Activated gamma-delta T cell treated with anti-CD3 and anti-CD28 coated beads, Interleukin-2, amount 50 U/mL, for 16 hours (primary cell): Measurements from ENCODE around the gene RNASEH2A.

ENCODE experiments used
- DNase-seq: peaks from one replicate; pipeline ENCODE4 v3.0.0-alpha.2; 2020; ENCODE audit warnings: low read depth

RNASEH2A gene

GRCh38 chr19:12806242-12807081 is at the start of gene RNASEH2A:
Gene RNASEH2A, plus strand, starts transcription at chr19:12806584. Its CDS starts 90 bp downstream, at chr19:12806674.
- peak; percentile 78 for DNase-seq

DNA sequence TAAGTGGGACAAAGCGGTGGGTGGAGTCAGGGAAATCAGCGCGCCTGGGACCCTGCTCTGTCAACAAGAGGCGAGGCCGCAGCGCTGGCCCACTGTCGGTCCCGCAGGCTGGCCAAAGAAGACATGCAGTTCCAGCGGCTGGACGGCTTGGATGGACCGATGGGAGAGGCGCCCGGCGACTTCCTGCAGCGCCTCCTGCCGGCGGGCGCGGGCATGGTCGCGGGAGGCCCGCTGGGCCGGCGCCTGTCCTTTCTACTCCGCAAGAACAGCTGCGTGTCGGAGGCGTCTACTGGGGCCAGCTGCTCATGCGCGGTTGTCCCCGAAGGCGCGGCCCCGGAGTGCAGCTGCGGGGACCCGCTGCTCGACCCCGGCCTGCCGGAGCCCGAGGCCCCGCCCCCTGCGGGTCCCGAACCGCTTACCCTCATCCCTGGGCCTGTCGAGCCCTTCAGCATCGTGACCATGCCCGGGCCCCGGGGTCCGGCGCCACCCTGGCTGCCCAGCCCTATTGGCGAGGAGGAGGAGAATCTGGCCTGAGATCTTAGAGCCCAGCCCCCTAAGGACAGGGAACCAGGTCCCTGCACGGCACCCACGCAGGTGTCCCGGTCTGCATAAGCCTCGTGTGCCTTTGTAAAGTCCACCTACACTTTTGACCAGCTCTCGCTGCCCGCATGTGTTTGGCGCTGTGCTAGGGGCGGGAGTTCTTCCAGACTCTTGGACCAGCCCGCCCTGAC is 48.7 kb upstream of the RNASEH2A start:
- peak; percentile 40 for DNase-seq

DNA sequence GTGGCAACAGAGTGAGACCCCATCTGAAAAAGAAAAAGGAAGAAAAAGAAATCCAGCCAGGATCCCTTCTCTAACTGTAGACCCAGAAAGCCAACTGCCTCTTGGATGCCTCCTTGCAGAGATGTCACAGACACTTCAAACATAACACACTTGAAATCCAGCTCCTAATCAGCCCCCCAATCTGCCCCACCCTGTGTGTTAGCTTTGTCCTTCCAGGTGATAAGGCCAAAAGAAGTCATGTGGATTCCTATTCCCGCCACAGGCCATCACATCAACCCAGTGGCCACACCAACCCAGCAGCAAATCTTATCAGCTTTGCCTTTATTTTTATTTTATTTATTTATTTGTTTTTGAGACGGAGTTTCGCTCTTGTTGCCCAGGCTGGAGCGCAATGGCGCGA is 46.7 kb upstream of the RNASEH2A start:
- DNase-seq = no peak

DNA sequence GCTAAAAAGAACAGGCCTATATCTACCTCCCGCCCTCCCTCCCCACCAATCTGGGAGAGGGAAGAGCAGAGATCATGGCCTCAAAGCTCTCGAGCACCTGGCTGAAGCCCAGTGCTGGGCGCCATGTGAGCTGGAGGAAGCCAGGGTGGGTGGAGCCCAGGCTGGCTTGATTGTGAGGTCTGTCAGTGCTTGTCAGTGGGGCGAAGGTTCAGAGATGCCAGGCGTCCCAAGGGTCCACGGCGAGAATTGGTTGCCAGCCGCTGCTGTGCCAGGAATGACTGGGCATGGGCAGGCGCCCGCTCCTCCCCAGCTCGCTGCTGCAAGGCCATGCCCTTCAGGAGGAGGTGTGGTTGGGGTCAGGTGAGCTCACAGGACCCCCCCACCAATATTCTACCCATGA is 43.3 kb upstream of the RNASEH2A start:
- no peak for DNase-seq

DNA sequence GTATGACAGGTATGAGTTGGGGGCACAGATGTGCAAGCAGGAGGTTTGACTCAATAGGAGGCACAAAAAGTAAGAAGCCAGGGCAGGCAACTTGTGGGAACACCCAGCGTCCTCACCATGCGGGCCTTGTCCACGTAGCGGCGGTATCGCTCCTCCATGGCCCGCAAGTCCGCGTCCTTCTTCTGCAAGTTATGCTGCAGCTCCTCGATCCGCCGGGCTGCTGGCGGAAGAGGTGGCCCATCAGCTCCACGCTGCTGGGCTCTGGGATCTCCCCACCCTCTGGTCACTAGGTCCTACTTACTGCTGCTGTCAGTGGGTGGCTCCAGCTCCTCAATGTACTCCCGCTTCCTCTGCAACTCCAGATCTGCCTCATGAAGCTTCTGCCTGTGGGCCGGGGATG is 41.7 kb upstream of the RNASEH2A start:
- no peak for DNase-seq

DNA sequence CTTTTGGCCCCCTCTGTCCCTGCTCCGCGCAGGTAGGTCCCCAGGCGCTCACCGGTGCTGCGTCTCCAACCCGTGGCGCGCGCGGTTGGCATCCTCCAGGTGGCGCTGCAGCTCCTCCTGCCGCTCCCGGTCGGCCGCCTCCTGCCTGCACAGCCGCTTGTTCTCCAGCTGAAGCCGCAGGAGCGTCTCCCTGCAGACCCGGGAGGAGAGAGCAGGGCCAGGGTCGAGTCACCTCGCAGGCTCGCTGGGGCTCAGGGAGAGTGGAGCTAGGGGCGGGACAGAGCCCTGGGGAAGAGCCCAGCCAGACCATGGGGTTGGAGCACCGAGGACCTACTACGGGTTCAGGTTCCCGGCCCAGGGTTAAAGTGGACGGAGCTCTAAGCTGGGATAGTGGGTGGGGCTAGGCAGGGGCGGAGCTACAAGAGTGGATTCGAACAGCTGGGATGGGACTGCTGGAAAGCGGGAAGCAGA is 40.3 kb upstream of the RNASEH2A start:
- DNase-seq = peak; percentile 77

DNA sequence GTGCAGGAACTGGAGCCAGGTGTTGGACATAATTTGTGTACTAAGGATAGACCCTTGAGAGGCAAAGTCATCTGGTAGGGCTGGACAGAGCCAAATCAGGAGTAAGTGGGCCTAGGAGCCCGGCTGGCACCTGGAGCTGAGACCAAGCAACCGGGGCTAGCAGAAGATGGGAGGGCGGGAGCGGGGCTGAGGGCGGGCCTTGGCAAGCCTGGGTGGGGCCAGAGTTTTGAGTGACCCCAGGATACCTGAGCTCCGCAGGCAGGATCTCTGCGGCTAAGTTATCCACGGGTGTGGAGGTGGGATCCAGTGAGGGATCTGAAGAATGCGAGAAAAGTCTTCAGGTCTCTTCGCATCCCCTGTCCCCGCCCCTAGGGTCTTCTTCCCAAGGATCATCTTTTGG is 39.2 kb upstream of the RNASEH2A start:
- no peak for DNase-seq

GRCh38 chr19:12767666-12768065 is 38.7 kb upstream of the RNASEH2A start:
- no peak for DNase-seq

DNA sequence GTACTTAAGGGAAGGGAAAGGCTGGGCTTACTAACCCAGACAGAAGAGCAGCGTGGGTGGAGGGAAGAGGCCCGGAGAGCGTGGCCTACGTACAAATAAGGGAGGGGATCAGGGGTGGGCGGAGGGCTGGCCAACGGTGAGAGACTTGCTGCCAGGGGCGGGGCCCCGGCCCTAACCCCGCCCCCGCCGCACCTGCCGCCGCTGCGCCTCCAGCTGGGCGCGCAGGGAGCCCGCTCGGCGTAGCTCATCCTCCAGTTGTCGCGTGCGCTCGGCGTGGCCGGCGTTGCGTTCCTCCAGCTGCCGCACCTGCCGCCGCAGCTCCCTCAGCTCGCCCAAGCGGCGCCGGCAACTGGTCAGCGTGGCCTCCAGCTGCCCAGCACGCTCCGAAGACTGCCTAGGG is 36.7 kb upstream of the RNASEH2A start:
- no peak for DNase-seq

- no peak for DNase-seq
Observed at GRCh38 chr19:12770922-12771321, 35.5 kb upstream of the RNASEH2A start.

DNA sequence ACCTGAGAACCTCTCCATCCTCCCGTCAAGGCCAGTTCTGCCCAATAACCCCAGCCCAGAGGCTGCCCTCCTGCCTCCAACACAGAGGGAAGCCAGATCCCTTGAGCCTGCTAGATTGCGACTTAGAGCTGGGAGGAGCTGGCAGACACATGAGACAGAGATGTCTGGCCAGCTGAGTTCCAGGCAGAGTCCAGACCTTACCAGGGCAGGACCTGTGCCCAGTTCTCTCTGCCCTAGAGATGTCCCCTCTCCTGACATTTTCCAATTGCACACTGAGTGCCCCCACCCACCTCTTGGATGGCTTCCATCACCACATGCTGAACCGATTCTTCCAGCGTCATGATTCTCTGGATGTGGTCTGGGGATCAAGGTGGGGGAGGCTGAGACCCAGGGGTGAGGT is 34.1 kb upstream of the RNASEH2A start:
- no peak for DNase-seq

DNA sequence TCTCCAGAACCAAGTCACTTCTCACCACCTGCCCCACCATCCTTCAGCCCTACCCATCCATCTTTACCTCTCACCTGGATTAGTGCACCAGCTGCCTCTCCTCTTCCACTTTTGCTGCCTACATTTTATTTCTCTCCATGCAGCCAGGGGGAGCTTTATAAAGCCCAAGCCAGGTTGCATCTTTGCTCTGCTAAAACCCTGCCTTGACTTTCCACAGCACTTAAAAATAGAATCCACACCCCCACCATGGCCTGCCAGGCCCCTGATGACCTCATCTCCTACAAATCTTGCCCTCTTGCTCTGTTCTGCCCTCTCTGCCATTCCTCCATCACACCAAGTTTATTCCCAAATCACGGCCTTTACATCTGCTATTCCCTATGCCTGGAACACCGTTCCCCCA is 32.8 kb upstream of the RNASEH2A start:
- DNase-seq = no peak

- no peak for DNase-seq
Observed at GRCh38 chr19:12774588-12775555, 31.5 kb upstream of the RNASEH2A start, which contains the start of gene HOOK2. Gene HOOK2, minus strand, starts transcription at chr19:12775552. Its CDS starts 103 bp downstream, at chr19:12775449.

DNA sequence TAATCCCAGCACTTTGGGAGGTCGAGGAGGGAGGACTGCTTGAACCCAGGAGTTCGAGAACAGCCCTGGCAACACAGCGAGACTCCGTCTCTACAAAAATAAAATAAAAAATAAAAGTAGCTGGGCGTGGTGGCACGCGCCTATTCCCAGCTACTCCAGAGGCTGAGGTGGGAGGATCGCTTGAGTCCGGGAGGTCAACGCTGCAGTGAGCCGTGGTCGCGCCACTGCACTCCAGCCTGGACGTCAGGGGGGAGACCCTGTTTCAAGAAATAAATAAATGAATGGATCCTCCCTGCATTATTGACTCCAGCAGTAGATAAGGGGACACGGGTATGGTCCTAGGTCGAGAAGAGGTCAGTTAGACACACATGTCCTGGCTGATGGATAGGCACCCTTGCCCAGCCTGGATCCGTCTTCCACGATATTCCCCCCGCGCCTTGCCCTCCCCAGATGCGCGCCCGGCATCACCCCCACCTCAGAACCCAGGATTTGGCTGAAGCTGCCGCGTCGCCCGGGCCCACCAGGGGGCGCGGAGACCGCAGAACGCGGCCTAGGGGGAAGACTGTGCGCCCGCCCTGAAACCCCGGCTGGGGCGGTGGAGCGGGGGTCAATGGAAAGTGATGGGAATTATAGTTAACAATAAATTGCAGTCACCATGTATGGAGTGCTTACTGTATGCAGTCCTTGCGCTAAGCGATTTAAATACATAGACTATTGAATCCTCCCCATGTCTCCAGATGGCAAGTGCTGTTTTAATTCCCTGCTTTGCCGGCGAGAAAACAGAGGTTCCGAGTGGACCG is 29.0 kb upstream of the RNASEH2A start:
- DNase-seq = peak; percentile 72

GRCh38 chr19:12778017-12778904 is 28.1 kb upstream of the RNASEH2A start:
- DNase-seq = no peak

GRCh38 chr19:12778905-12779161 is 27.6 kb upstream of the RNASEH2A start:
- no peak for DNase-seq

DNA sequence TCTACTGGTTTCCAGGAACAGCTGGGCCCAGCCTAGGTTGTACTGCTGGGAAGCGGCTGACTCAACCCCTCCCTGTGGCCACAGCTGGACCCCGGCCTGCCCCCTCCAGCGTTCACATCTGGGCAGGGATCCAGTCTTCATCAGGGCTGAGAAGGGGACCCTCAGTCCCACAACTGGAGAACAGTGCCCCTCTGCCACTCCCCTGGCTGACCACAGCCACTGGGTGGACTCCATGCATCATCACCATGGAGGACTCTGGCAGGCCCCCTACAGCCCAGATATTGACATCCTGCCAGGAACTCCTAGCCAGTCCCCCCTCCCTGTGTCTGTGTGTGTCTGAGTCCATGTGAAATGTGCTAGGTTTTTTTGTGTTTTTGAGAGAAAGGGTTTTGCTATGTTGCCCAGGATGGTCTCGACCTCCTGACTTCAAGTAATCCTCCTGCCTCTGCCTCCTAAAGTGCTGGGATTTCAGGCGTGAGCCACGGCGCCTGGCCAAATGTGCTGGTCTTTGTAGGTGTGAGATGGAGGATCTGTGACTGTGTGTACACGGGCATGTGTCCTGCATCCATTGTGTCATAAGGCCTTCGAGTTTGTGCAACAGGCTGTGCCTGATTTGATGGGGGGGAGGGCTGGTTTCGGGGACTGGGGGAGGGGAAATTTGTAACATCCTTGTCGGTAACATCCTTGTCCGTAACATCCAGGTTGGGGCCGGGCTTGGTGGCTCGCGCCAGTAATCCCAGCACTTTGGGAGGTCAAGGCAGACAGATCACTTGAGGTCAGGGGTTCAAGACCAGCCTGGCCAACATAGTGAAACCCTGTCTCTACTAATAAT is 27.0 kb upstream of the RNASEH2A start:
- DNase-seq = no peak

- no peak for DNase-seq
Observed at GRCh38 chr19:12782174-12782423, 24.3 kb upstream of the RNASEH2A start.

GRCh38 chr19:12782424-12783290 is 23.7 kb upstream of the RNASEH2A start:
- peak; percentile 85 for DNase-seq
